H1 (cell line): ENCODE measurements around the gene MORF4L1. TPM values are rescaled to one million over a fixed set of nuclear protein-coding genes. Genes with fewer than 3 reads are reported as not detected.

Experiments
- CTCF ChIA-PET: fragments of 300-600 bp; sonication (Branson Sonifier 250); formaldehyde crosslinking; loops from one replicate; lab custom pipeline; 2021; ENCODE audit not compliant: partially characterized antibody; lab: Charles Lee
- POLR2A ChIA-PET: fragments of 300-600 bp; sonication (Branson Sonifier 250); formaldehyde crosslinking; loops from one replicate; lab custom pipeline; 2021; ENCODE audit warnings: inconsistent platforms; ENCODE audit not compliant: partially characterized antibody; lab: Charles Lee
- DNase-seq, 2 experiments: peaks; one replicate each; pipeline versions ENCODE4 v3.0.0 to v3.0.0-alpha.2; 2010 to 2022; ENCODE audit warnings: low spot score in 2 of 2, low read depth in 1 of 2, mixed read lengths in 1 of 2
- FAIRE-seq: peaks from 2 replicates; lab custom pipeline; 2011; peaks lifted over from hg19 to GRCh38; lab: Jason Lieb, UNC
- H2AFZ ChIP-seq: 2 replicates; pipeline ENCODE4 v1.8.1; 2012; ENCODE audit warnings: low read length, inconsistent platforms
- H2AK5ac ChIP-seq: 2 replicates; pipeline ENCODE4 v1.6.1; 2013; ENCODE audit warnings: low read depth, low read length
- H2BK120ac ChIP-seq: replicated peaks from 2 replicates; pipeline ENCODE3; 2013; ENCODE audit warnings: low read depth, low read length, inconsistent platforms
- H2BK12ac ChIP-seq: 2 replicates; pipeline ENCODE4 v1.6.1; 2013; ENCODE audit warnings: low read depth, low read length
- H2BK15ac ChIP-seq: 2 replicates; pipeline ENCODE4 v1.6.1; 2013; ENCODE audit warnings: low read length
- H2BK20ac ChIP-seq: 2 replicates; pipeline ENCODE4 v1.6.1; 2013; ENCODE audit warnings: low read length
- H2BK5ac ChIP-seq: 2 replicates; pipeline ENCODE4 v1.6.1; 2013; ENCODE audit warnings: low read depth, low read length
- H3K14ac ChIP-seq: 2 replicates; pipeline ENCODE4 v1.6.1; 2013; ENCODE audit warnings: inconsistent platforms; ENCODE audit not compliant: insufficient read length
- H3K18ac ChIP-seq: 2 replicates; pipeline ENCODE4 v1.6.1; 2013; ENCODE audit warnings: low read length; ENCODE audit errors: extremely low read depth
- H3K23ac ChIP-seq: 2 replicates; pipeline ENCODE4 v1.6.1; 2013; ENCODE audit warnings: inconsistent platforms; ENCODE audit not compliant: insufficient read length
- H3K23me2 ChIP-seq: 2 replicates; pipeline ENCODE4 v1.6.1; 2013; ENCODE audit warnings: low read depth, low read length
- H3K27ac ChIP-seq: 2 replicates; pipeline ENCODE4 v1.6.1; 2011; ENCODE audit warnings: low read depth, low read length, inconsistent platforms
- H3K27me3 ChIP-seq, 4 experiments: replicated peaks in 1 of 4; 1 replicate in 1 of 4; 2 replicates in 3 of 4; pipeline versions ENCODE4 v1.6.1 to v1.8.1; 2011 to 2013; ENCODE audit warnings: low read length in 3 of 4, mild to moderate bottlenecking in 3 of 4, inconsistent platforms in 2 of 4, mixed read lengths in 2 of 4, moderate library complexity in 1 of 4; ENCODE audit not compliant: control insufficient read depth in 3 of 4, insufficient read depth in 3 of 4; ENCODE audit errors: extremely low read depth in 1 of 4
- H3K36me3 ChIP-seq, 4 experiments: 2 replicates each; pipeline versions ENCODE4 v1.6.1 to v1.8.1; 2011 to 2013; ENCODE audit warnings: mild to moderate bottlenecking in 4 of 4, low read length in 3 of 4, moderate library complexity in 2 of 4, control low read depth in 1 of 4, inconsistent platforms in 1 of 4; ENCODE audit not compliant: insufficient read depth in 4 of 4, control insufficient read depth in 2 of 4
- H3K4ac ChIP-seq: replicated peaks from 2 replicates; pipeline ENCODE3; 2013; ENCODE audit warnings: low read length, low read depth, mixed read lengths, inconsistent platforms; ENCODE audit not compliant: insufficient read length
- H3K4me1 ChIP-seq, 4 experiments: replicated peaks in 1 of 4; 1 replicate in 1 of 4; 2 replicates in 3 of 4; pipeline versions ENCODE4 v1.6.1 to v1.8.1; 2011 to 2013; ENCODE audit warnings: low read length in 3 of 4, inconsistent platforms in 2 of 4, mixed read lengths in 1 of 4; ENCODE audit not compliant: insufficient read depth in 4 of 4, control insufficient read depth in 3 of 4
- H3K4me2 ChIP-seq, 2 experiments: 2 replicates each; pipeline versions ENCODE4 v1.6.1 to v1.8.1; 2011 to 2013; ENCODE audit warnings: low read depth in 2 of 2, low read length in 2 of 2, control low read depth in 1 of 2, inconsistent platforms in 1 of 2, mild to moderate bottlenecking in 1 of 2; ENCODE audit not compliant: insufficient read depth in 1 of 2
- H3K4me3 ChIP-seq, 4 experiments: fragments of 200-600, 300-600 bp in 1 of 4; sonication (generic), shearing (Covaris generic), sonication (Bioruptor Twin) in 1 of 4; 2 replicates each; pipeline versions ENCODE4 v1.5.1 to v1.8.1; 2011 to 2016; ENCODE audit warnings: low read length in 4 of 4, low read depth in 3 of 4, control low read depth in 2 of 4, inconsistent platforms in 2 of 4, mild to moderate bottlenecking in 2 of 4, mixed read lengths in 1 of 4, moderate library complexity in 1 of 4; ENCODE audit not compliant: insufficient read depth in 2 of 4; ENCODE audit errors: extremely low read depth in 1 of 4
- H3K56ac ChIP-seq: replicated peaks from 2 replicates; pipeline ENCODE3; 2013; ENCODE audit warnings: low read depth, mild to moderate bottlenecking, mixed read lengths, low read length, inconsistent platforms; ENCODE audit not compliant: insufficient read length
- H3K79me1 ChIP-seq: 2 replicates; pipeline ENCODE4 v1.6.1; 2013; ENCODE audit warnings: low read depth, low read length, control low read depth
- H3K79me2 ChIP-seq, 2 experiments: 2 replicates each; pipeline versions ENCODE4 v1.6.1 to v1.8.1; 2012 to 2013; ENCODE audit warnings: low read length in 2 of 2, mild to moderate bottlenecking in 2 of 2, inconsistent platforms in 1 of 2; ENCODE audit not compliant: insufficient read depth in 2 of 2, control insufficient read depth in 1 of 2
- H3K9ac ChIP-seq, 4 experiments: replicated peaks in 1 of 4; 1 replicate in 1 of 4; 2 replicates in 3 of 4; pipeline versions ENCODE4 v1.6.1 to v1.8.1; 2011 to 2013; ENCODE audit warnings: low read depth in 3 of 4, low read length in 3 of 4, control low read depth in 2 of 4, mild to moderate bottlenecking in 2 of 4, moderate library complexity in 2 of 4, inconsistent platforms in 1 of 4; ENCODE audit errors: extremely low read depth in 1 of 4
- H3K9me3 ChIP-seq, 2 experiments: 2 replicates each; pipeline versions ENCODE4 v1.6.1 to v1.8.1; 2012 to 2013; ENCODE audit warnings: mild to moderate bottlenecking in 2 of 2, moderate library complexity in 2 of 2, control low read depth in 1 of 2, inconsistent platforms in 1 of 2, low read depth in 1 of 2, low read length in 1 of 2, mixed read lengths in 1 of 2; ENCODE audit not compliant: insufficient read depth in 2 of 2
- H4K20me1 ChIP-seq, 2 experiments: replicated peaks in 1 of 2; 2 replicates each; pipeline versions ENCODE3 to v1.8.1; 2011 to 2013; ENCODE audit warnings: inconsistent platforms in 2 of 2, low read length in 2 of 2, mild to moderate bottlenecking in 1 of 2; ENCODE audit not compliant: insufficient read depth in 2 of 2, control insufficient read depth in 1 of 2
- H4K5ac ChIP-seq: 2 replicates; pipeline ENCODE4 v1.6.1; 2013; ENCODE audit warnings: low read length, low read depth, mixed read lengths, inconsistent platforms; ENCODE audit not compliant: insufficient read length
- H4K8ac ChIP-seq: 2 replicates; pipeline ENCODE4 v1.8.0; 2013; ENCODE audit warnings: mild to moderate bottlenecking, moderate library complexity, low read length, inconsistent platforms; ENCODE audit not compliant: insufficient read depth; ENCODE audit errors: extremely low read depth
- H4K91ac ChIP-seq: replicated peaks from 2 replicates; pipeline ENCODE3; 2013; ENCODE audit warnings: low read length, mixed read lengths, inconsistent platforms; ENCODE audit not compliant: insufficient read length
- BCL11A ChIP-seq, 2 experiments: IDR thresholded peaks; one replicate each; pipeline ENCODE4 v1.6.1; 2011; ENCODE audit warnings: low read depth in 2 of 2, low read length in 2 of 2, mild to moderate bottlenecking in 2 of 2
- CBX5 ChIP-seq: fragments of 300-800, 300-1000 bp; sonication (generic); IDR thresholded peaks from 2 replicates; pipeline ENCODE4 v1.7.1; 2016; ENCODE audit warnings: antibody characterized with exemption, low read length, low read depth
- CBX8 ChIP-seq: fragments of 300-800, 300-1000 bp; sonication (generic); IDR thresholded peaks from 2 replicates; pipeline ENCODE4 v1.7.1; 2016; ENCODE audit warnings: low read depth, low read length, borderline replicate concordance
- CHD1 ChIP-seq: IDR thresholded peaks from 2 replicates; pipeline ENCODE4 v1.6.1; 2012; ENCODE audit warnings: low read depth, low read length, improper control_type of control experiment
- CHD2 ChIP-seq: IDR thresholded peaks from 2 replicates; pipeline ENCODE4 v1.6.1; 2012; ENCODE audit warnings: low read length, improper control_type of control experiment
- EP300 ChIP-seq, 2 experiments: IDR thresholded peaks; 1 replicate in 1 of 2; 2 replicates in 1 of 2; pipeline ENCODE4 v1.6.1; 2011 to 2012; ENCODE audit warnings: low read depth in 2 of 2, low read length in 2 of 2, mild to moderate bottlenecking in 2 of 2, borderline replicate concordance in 1 of 2, inconsistent platforms in 1 of 2, moderate library complexity in 1 of 2
- FOSL1 ChIP-seq: IDR thresholded peaks from 2 replicates; pipeline ENCODE4 v1.6.1; 2011; ENCODE audit warnings: mild to moderate bottlenecking, low read depth, low read length, moderate library complexity; ENCODE audit not compliant: insufficient read depth
- JUND ChIP-seq: IDR thresholded peaks from 2 replicates; pipeline ENCODE4 v1.6.1; 2011; ENCODE audit warnings: mild to moderate bottlenecking, improper control_type of control experiment, low read length
- KDM1A ChIP-seq: fragments of 200-600, 300-600 bp; sonication (generic); IDR thresholded peaks from 2 replicates; pipeline ENCODE4 v1.7.1; 2016; ENCODE audit warnings: mild to moderate bottlenecking, low read length, borderline replicate concordance
- POLR2AphosphoS5 ChIP-seq: IDR thresholded peaks from 2 replicates; pipeline ENCODE4 v1.6.1; 2011; ENCODE audit warnings: low read depth, low read length
- POU5F1 ChIP-seq: IDR thresholded peaks from 2 replicates; pipeline ENCODE4 v1.6.1; 2011; ENCODE audit warnings: low read depth, mild to moderate bottlenecking, low read length, moderate library complexity
- RAD21 ChIP-seq, 2 experiments: IDR thresholded peaks in 1 of 2; conservative IDR thresholded peaks in 1 of 2; 2 replicates each; pipeline ENCODE4 v1.6.1; 2011; ENCODE audit warnings: low read depth in 2 of 2, low read length in 2 of 2, improper control_type of control experiment in 1 of 2, inconsistent platforms in 1 of 2, mild to moderate bottlenecking in 1 of 2, moderate library complexity in 1 of 2
- RXRA ChIP-seq: IDR thresholded peaks from 2 replicates; pipeline ENCODE4 v1.6.1; 2011; ENCODE audit warnings: low read depth, mild to moderate bottlenecking, low read length, moderate library complexity; ENCODE audit not compliant: insufficient read depth
- SUZ12 ChIP-seq: fragments of 200-600 bp; sonication (generic); IDR thresholded peaks from 2 replicates; pipeline ENCODE4 v1.6.1; 2012; ENCODE audit warnings: mild to moderate bottlenecking, inconsistent platforms, low read length, moderate library complexity, mixed read lengths
- WGBS, 2 experiments: shearing (Covaris generic) in 1 of 2; methylation state at CpG; one replicate each; pipeline versions ENCODE4 v1.1.6 to v1.1.7; 2013 to 2015; ENCODE audit warnings: low lambda C conversion rate in 2 of 2, mixed read lengths in 2 of 2, inconsistent platforms in 1 of 2, low coverage in 1 of 2, missing lambda C conversion rate in 1 of 2; ENCODE audit not compliant: insufficient replicate concordance in 2 of 2, insufficient coverage in 1 of 2, insufficient read length in 1 of 2; ENCODE audit errors: extremely low coverage in 1 of 2, missing lambda C conversion rate in 1 of 2; 5-methylcytosine and 5-hydroxymethylcytosine counted together
- polyA plus RNA-seq, 7 experiments: library from polyadenylated mRNA; depleted of rRNA in 3 of 7; stranded (reverse) in 5 of 7; unstranded in 2 of 7; fragments of >200 nt in 5 of 7; fragments of 200-250 nt in 2 of 7; gene quantifications; 1 replicate in 5 of 7; 2 replicates in 1 of 7; 4 replicates in 1 of 7; pipeline versions ENCODE4 v1.2.1 to v1.2.3, GENCODE V29; 2011 to 2013; ENCODE audit warnings: missing spikeins in 2 of 7, mixed read lengths in 2 of 7
- total RNA-seq: library from RNA; stranded (reverse); fragmentation: NEBNext Ultra II Directional; extraction: Animal tissue kit (Norgen Biotek cat#: 25700); gene quantifications from 2 replicates; pipeline ENCODE4 v1.2.1, GENCODE V29; 2021

Gene MORF4L1
- total and polyA plus RNA-seq, 2 of the 8 experiments (the other 6 are each of a cell fraction or from before 2014, with no cell fraction given): 260 to 533 TPM

DNA sequence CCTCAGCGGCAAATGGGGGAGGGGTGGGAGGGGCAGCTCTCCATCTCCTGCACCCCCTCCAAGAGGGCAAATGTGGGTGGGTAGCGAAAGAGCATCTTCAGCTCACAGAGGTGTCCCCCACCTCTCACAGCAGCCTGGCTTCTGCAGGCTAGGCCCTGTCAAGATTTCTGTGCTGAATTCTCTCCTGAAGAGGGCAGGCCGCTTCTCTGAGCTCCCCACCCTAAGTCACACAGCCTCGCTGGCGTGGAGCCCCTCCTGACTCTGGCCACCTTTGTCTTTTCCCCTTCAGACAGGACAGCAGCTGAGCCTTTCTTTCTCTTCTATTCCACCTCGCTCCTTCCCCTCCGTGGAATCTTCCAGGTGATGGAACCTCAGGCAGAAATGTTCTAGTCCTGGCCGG, 35.1 kb upstream of the MORF4L1 start:
- Histone ChIP-seq H4K5ac (no peak overlapping the region), H3K4me2 (no peak overlapping the region), H3K14ac (no peak overlapping the region), H3K79me1 (no peaks in the 10 kb centered on the region), H2AFZ (no peak overlapping the region), H4K20me1 (no peaks in the 10 kb centered on the region), H3K23me2 (no peaks in the 10 kb centered on the region), H2AK5ac (no peak overlapping the region), H4K8ac (no peak overlapping the region), H3K18ac (no peak overlapping the region), H2BK5ac (no peak overlapping the region), H4K91ac (no peak overlapping the region), H3K27me3 (no peaks in the 10 kb centered on the region), H3K4me1 (peaks cover 0 to 3% (median 0%) of the 10 kb centered on the region in 4 experiments; a peak in 1 of 7 replicates), H2BK12ac (no peak overlapping the region), H3K4ac (no peak overlapping the region), H2BK120ac (no peak overlapping the region), H3K4me3 (no peak overlapping the region), H3K27ac (no peak overlapping the region), H2BK20ac (no peak overlapping the region), H3K56ac (no peak overlapping the region), H3K79me2 (no peaks in the 10 kb centered on the region), H3K9ac (no peak overlapping the region), H3K36me3 (no peaks in the 10 kb centered on the region), H3K9me3 (no peaks in the 10 kb centered on the region), H2BK15ac (no peak overlapping the region), H3K23ac (no peak overlapping the region)
- CTCF ChIA-PET: interaction anchor here (1.1 to 4.0 kb wide), 6 partner anchors 10 to 80 kb away, joined by 3 to 14 read pairs (median 6); no protein-coding TSS in a partner anchor
- 79% methylated on average over 8 of the region's 8 CpGs; no CpG with 5 or more reads in 1 of the 2 experiments for WGBS, 2 experiments
- POLR2A ChIA-PET: interaction anchor here (2.1 kb wide), 1 partner anchor 36 kb away, joined by 14 read pairs; the partner anchor contains the start of gene MORF4L1
- FAIRE-seq (no peak), DNase-seq (peak in 1 of 2 experiments; percentile 56)
- no peak for TF ChIP-seq POLR2AphosphoS5
- no peak for TF ChIP-seq POU5F1
- no peak for TF ChIP-seq JUND
- TF ChIP-seq CBX8: no peak
- no peak for TF ChIP-seq RXRA
- TF ChIP-seq FOSL1: no peak
- peak; percentile 10 to 34; a peak in 1 of 4 replicates for TF ChIP-seq RAD21 (IDR thresholded peaks at IDR 0.05 in 1 of 2, conservative IDR thresholded peaks at IDR 0.05 in 1 of 2; ENCODE audit: low read depth in 2 of 2, low read length in 2 of 2)
- TF ChIP-seq BCL11A (IDR thresholded peaks at IDR 0.05; ENCODE audit: low read depth in 2 of 2, low read length in 2 of 2): no peak
- TF ChIP-seq CHD2: no peak
- no peak for TF ChIP-seq KDM1A
- no peak for TF ChIP-seq SUZ12
- no peak for TF ChIP-seq CBX5
- no peak for TF ChIP-seq CHD1
- no peak for TF ChIP-seq EP300 (IDR thresholded peaks at IDR 0.05; ENCODE audit: borderline replicate concordance in 1 of 2, low read depth in 2 of 2, low read length in 2 of 2)
